CD14-positive monocyte (primary cell): ENCODE data around the gene PTPRN2. TPM values are rescaled to one million over a fixed set of nuclear protein-coding genes. Genes with fewer than 3 reads are reported as not detected.

Experiments used
- DNase-seq, 3 donors: peaks; one replicate each; pipeline ENCODE4 v3.0.0-alpha.2; 2011 to 2022
- H2AFZ ChIP-seq: 2 replicates; pipeline ENCODE4 v1.6.0; 2012; ENCODE audit warnings: mild to moderate bottlenecking, low read depth, low read length, inconsistent platforms; ENCODE audit not compliant: insufficient read depth, poor library complexity, severe bottlenecking
- H3K27ac ChIP-seq, 2 donors: 1 replicate in 1 of 2; 2 replicates in 1 of 2; pipeline ENCODE4 v1.5.1; 2012 to 2013; ENCODE audit warnings: low read length in 2 of 2, control low read depth in 1 of 2, inconsistent platforms in 1 of 2, low read depth in 1 of 2, mild to moderate bottlenecking in 1 of 2
- H3K27me3 ChIP-seq, 2 donors: one replicate each; pipeline versions ENCODE4 v1.6.0 to v1.6.1; 2011 to 2013; ENCODE audit warnings: low read length in 2 of 2; ENCODE audit not compliant: control insufficient read depth in 2 of 2, insufficient read depth in 2 of 2
- H3K36me3 ChIP-seq, 2 donors: replicated peaks in 1 of 2; 1 replicate in 1 of 2; 2 replicates in 1 of 2; pipeline versions ENCODE4 v1.5.1 to v1.6.1; 2012 to 2013; ENCODE audit warnings: low read length in 2 of 2, control low read depth in 1 of 2, inconsistent platforms in 1 of 2, mild to moderate bottlenecking in 1 of 2; ENCODE audit not compliant: insufficient read depth in 2 of 2, control insufficient read depth in 1 of 2
- H3K4me1 ChIP-seq, 2 donors: 1 replicate in 1 of 2; 2 replicates in 1 of 2; pipeline versions ENCODE4 v1.5.1 to v1.6.1; 2012 to 2013; ENCODE audit warnings: low read length in 2 of 2, control low read depth in 1 of 2, inconsistent platforms in 1 of 2, mild to moderate bottlenecking in 1 of 2, moderate library complexity in 1 of 2; ENCODE audit not compliant: insufficient read depth in 2 of 2, control insufficient read depth in 1 of 2
- H3K4me2 ChIP-seq: replicated peaks from 2 replicates; pipeline ENCODE3; 2012; ENCODE audit warnings: low read length, moderate library complexity, mild to moderate bottlenecking; ENCODE audit not compliant: poor library complexity, severe bottlenecking; ENCODE audit errors: extremely low read depth
- H3K4me3 ChIP-seq, 3 experiments: fragments of 200-600 bp in 1 of 3; sonication (generic) in 1 of 3; replicated peaks in 1 of 3; 1 replicate in 2 of 3; 2 replicates in 1 of 3; pipeline ENCODE4 v1.5.1; 2011 to 2013; ENCODE audit warnings: low read length in 3 of 3, mild to moderate bottlenecking in 3 of 3, control low read depth in 2 of 3, low read depth in 2 of 3, inconsistent platforms in 1 of 3, moderate library complexity in 1 of 3
- H3K79me2 ChIP-seq: 2 replicates; pipeline ENCODE4 v1.6.0; 2012; ENCODE audit warnings: mild to moderate bottlenecking, control low read depth, inconsistent platforms, low read length, moderate library complexity; ENCODE audit not compliant: insufficient read depth
- H3K9ac ChIP-seq: 2 replicates; pipeline ENCODE4 v1.6.0; 2017; ENCODE audit warnings: low read length, mild to moderate bottlenecking; ENCODE audit not compliant: insufficient read depth, poor library complexity, severe bottlenecking
- H3K9me3 ChIP-seq, 2 donors: replicated peaks in 1 of 2; 1 replicate in 1 of 2; 2 replicates in 1 of 2; pipeline versions ENCODE4 v1.5.1 to v1.6.1; 2012 to 2013; ENCODE audit warnings: low read length in 2 of 2, control low read depth in 1 of 2; ENCODE audit not compliant: control insufficient read depth in 1 of 2, insufficient read depth in 1 of 2
- H4K20me1 ChIP-seq: 2 replicates; pipeline ENCODE4 v1.6.0; 2012; ENCODE audit warnings: mild to moderate bottlenecking, low read length, control low read depth, moderate library complexity; ENCODE audit not compliant: insufficient read depth
- H3K27ac Mint-ChIP-seq, 7 donors: one replicate each; pipeline ENCODE4 v1.8.0; 2020; ENCODE audit warnings: mild to moderate bottlenecking in 7 of 7, mixed read lengths in 7 of 7, moderate library complexity in 6 of 7, inconsistent platforms in 2 of 7
- H3K27me3 Mint-ChIP-seq, 3 donors: one replicate each; pipeline ENCODE4 v1.8.0; 2021 to 2022; ENCODE audit warnings: low read depth in 3 of 3, mild to moderate bottlenecking in 3 of 3, mixed read lengths in 3 of 3, moderate library complexity in 3 of 3, inconsistent platforms in 1 of 3
- H3K36me3 Mint-ChIP-seq, 2 donors: one replicate each; pipeline ENCODE4 v1.8.0; 2020; ENCODE audit warnings: mixed read lengths in 2 of 2, inconsistent platforms in 1 of 2, mild to moderate bottlenecking in 1 of 2
- H3K4me1 Mint-ChIP-seq: one replicate; pipeline ENCODE4 v1.8.0; 2020; ENCODE audit warnings: mild to moderate bottlenecking, mixed read lengths
- H3K4me3 Mint-ChIP-seq, 2 donors: one replicate each; pipeline ENCODE4 v1.8.0; 2020; ENCODE audit warnings: mild to moderate bottlenecking in 2 of 2, mixed read lengths in 2 of 2, moderate library complexity in 1 of 2
- H3K9me3 Mint-ChIP-seq, 7 donors: one replicate each; pipeline ENCODE4 v1.8.0; 2020 to 2022; ENCODE audit warnings: mixed read lengths in 7 of 7, mild to moderate bottlenecking in 6 of 7, moderate library complexity in 6 of 7, inconsistent platforms in 2 of 7
- CTCF ChIP-seq: fragments of 200-600 bp; IDR thresholded peaks from one replicate; pipeline ENCODE4 v1.8.0; 2022; ENCODE audit warnings: antibody characterized with exemption, mild to moderate bottlenecking
- WGBS: methylation state at CpG from one replicate; pipeline ENCODE4 v1.1.5; 2013; ENCODE audit warnings: missing lambda C conversion rate; ENCODE audit not compliant: insufficient coverage; 5-methylcytosine and 5-hydroxymethylcytosine counted together
- intact Hi-C, 2 donors: fragments of 100-400 bp; cut with micrococcal nuclease; formaldehyde crosslinking; loops; one replicate each; pipeline versions ENCODE4 v1.15.0 to v1.15.1; 2023
- polyA plus RNA-seq, 3 donors: library from polyadenylated mRNA; depleted of rRNA in 1 of 3; unstranded in 2 of 3; stranded (reverse) in 1 of 3; fragments of 300-500 nt in 2 of 3; fragments of >200 nt in 1 of 3; fragmentation: Illumina TruSeq in 2 of 3; gene quantifications; 1 replicate in 2 of 3; 2 replicates in 1 of 3; pipeline ENCODE4 v1.2.3, GENCODE V29; 2012 to 2021

PTPRN2 gene
- polyA plus RNA-seq, 3 donors: 0.25 to 1.4 (median 0.97) TPM

- Histone ChIP-seq H4K20me1 (no peaks in the 10 kb centered on the region), H3K79me2 (no peaks in the 10 kb centered on the region), H3K9me3 (no peaks in the 10 kb centered on the region), H3K9ac (no peak overlapping the region), H3K4me2 (no peak overlapping the region), H3K27me3 (no peaks in the 10 kb centered on the region), H3K4me1 (no peaks in the 10 kb centered on the region), H3K4me3 (no peak overlapping the region), H3K27ac (no peak overlapping the region), H2AFZ (no peak overlapping the region), H3K36me3 (no peaks in the 10 kb centered on the region)
- H3K4me3 Mint-ChIP-seq: no peak overlapping the region
- intact Hi-C loops: no loop called here
- no peak for DNase-seq
- no peaks in the 10 kb centered on the region for H3K4me1 Mint-ChIP-seq
- no peaks in the 10 kb centered on the region for H3K36me3 Mint-ChIP-seq
- TF ChIP-seq CTCF: no peak
- H3K27ac Mint-ChIP-seq: no peak overlapping the region
- over 99% methylated on average over 20 of the region's 24 CpGs for WGBS
- peaks cover 0 to 5% (median 0%) of the 10 kb centered on the region in 7 donors for H3K9me3 Mint-ChIP-seq
- H3K27me3 Mint-ChIP-seq: peaks cover 1 to 6% (median 6%) of the 10 kb centered on the region in 3 donors
Measured at GRCh38 chr7:157548691-157549303, 1038.8 kb downstream of the PTPRN2 start.

- H2AFZ ChIP-seq: no peak overlapping the region
- no peak overlapping the region for H3K4me3 ChIP-seq
- no peaks in the 10 kb centered on the region for H3K4me1 ChIP-seq
- no peak for DNase-seq
- H3K4me2 ChIP-seq: no peak overlapping the region
- H3K9ac ChIP-seq: no peak overlapping the region
- Mint-ChIP-seq H3K36me3 (no peaks in the 10 kb centered on the region), H3K4me3 (no peak overlapping the region), H3K27me3 (peaks cover 1 to 7% (median 6%) of the 10 kb centered on the region in 3 donors), H3K9me3 (peaks cover 0 to 5% (median 0%) of the 10 kb centered on the region in 7 donors), H3K4me1 (no peaks in the 10 kb centered on the region), H3K27ac (no peak overlapping the region)
- TF ChIP-seq CTCF: no peak
- H3K9me3 ChIP-seq: no peaks in the 10 kb centered on the region
- H3K27ac ChIP-seq: no peak overlapping the region
- intact Hi-C loops: no loop called here
- no peaks in the 10 kb centered on the region for H3K27me3 ChIP-seq
- no peaks in the 10 kb centered on the region for H4K20me1 ChIP-seq
- WGBS: 94% methylated on average over 21 of the region's 23 CpGs
- H3K79me2 ChIP-seq: no peaks in the 10 kb centered on the region
- no peaks in the 10 kb centered on the region for H3K36me3 ChIP-seq
Measured at GRCh38 chr7:157547611-157548010, 1040.0 kb downstream of the PTPRN2 start.
